ENCODE data around the gene CCDC97.

DNA sequence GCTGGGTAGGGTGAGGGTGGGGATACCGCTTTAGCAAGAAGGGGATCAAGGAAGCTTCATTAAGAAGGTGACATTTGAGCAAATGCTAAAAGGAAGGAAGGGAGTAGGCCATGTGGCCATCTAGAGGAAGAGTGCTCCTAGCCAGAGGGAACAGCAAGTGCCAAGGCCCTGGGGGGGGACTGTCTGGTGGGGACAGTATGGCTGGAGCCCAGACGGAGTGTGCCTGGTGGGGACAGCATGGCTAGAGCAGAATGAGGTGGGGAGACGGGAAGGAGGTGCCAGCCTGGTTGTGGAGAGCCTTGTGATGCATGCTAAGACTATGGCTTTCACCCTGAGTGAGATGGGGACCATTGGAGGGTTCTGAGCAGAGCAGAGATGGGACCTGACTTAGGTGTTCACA, 45.8 kb downstream of the CCDC97 start:
- TF ChIP-seq, protein P1, sequence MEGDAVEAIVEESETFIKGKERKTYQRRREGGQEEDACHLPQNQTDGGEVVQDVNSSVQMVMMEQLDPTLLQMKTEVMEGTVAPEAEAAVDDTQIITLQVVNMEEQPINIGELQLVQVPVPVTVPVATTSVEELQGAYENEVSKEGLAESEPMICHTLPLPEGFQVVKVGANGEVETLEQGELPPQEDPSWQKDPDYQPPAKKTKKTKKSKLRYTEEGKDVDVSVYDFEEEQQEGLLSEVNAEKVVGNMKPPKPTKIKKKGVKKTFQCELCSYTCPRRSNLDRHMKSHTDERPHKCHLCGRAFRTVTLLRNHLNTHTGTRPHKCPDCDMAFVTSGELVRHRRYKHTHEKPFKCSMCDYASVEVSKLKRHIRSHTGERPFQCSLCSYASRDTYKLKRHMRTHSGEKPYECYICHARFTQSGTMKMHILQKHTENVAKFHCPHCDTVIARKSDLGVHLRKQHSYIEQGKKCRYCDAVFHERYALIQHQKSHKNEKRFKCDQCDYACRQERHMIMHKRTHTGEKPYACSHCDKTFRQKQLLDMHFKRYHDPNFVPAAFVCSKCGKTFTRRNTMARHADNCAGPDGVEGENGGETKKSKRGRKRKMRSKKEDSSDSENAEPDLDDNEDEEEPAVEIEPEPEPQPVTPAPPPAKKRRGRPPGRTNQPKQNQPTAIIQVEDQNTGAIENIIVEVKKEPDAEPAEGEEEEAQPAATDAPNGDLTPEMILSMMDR (IDR thresholded peaks at IDR 0.05 in 8 of 11, conservative IDR thresholded peaks at IDR 0.05 in 3 of 11): no peak
- no peak for TF ChIP-seq POLR2A (IDR thresholded peaks at IDR 0.05)
- TF ChIP-seq POLR2AphosphoS5 (IDR thresholded peaks at IDR 0.05): no peak

Measured in spleen (tissue), 7 donors.